Measurements from ENCODE around the gene TARP.

TARP gene

DNA sequence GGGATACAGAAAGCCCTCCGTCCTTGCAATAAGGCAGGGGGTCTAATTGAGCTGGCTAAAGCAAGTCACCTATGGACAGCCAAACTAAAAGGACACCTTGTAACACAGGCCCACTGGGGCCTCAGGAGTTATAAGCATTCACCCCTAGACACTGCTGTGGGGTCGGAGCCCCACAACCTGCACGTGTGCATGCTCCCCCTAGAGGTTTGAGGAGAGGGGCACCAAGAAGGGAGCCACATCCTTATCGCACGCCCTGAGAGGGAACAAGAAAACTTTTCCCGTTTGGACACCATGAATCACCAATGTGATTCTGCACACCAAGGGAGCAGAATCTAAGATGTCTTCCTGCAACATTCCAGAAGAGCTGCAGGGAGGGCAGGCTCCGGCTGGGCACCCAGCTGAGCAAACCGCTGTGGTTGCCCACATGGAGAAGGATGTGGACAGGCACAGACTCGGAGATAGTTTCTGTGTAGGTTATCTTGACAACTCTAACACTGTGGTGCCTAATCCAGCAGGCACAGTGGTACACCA, 17.7 kb upstream of the TARP start:
- Histone ChIP-seq H3K4me2 (ENCODE audit: low read length) (no peak overlapping the region), H2AFZ (ENCODE audit: low read depth, low read length) (no peak overlapping the region), H3K27me3 (ENCODE audit: low read depth, low read length) (0 out of 2 replicates have a peak, but pooled peaks cover 3% of the 10 kb centered on the region), H3K36me3 (replicated peaks; ENCODE audit: low read depth, low read length) (no peaks in the 10 kb centered on the region), H4K20me1 (ENCODE audit: insufficient read depth, low read length) (no peaks in the 10 kb centered on the region), H3K4me1 (ENCODE audit: low read length) (peaks cover 10% of the 10 kb centered on the region), H3K27ac (ENCODE audit: low read length) (no peak overlapping the region), H3K4me3 (ENCODE audit: low read length) (no peak overlapping the region), H3K9ac (ENCODE audit: low read length) (no peak overlapping the region), H3K9me3 (ENCODE audit: insufficient read depth, low read length) (no peaks in the 10 kb centered on the region), H3K79me2 (ENCODE audit: low read length) (no peaks in the 10 kb centered on the region)
- TF ChIP-seq EZH2phosphoT487 (IDR thresholded peaks at IDR 0.05; ENCODE audit: low read depth) = no peak
- peak; percentile 16; the same call in 1 of the 2 replicates for TF ChIP-seq CTCF (IDR thresholded peaks at IDR 0.05; ENCODE audit: low read depth, low read length)

- Histone ChIP-seq H3K4me3 (ENCODE audit: low read length) (no peak overlapping the region), H3K27ac (ENCODE audit: low read length) (no peak overlapping the region), H3K4me1 (ENCODE audit: low read length) (no peaks in the 10 kb centered on the region), H2AFZ (ENCODE audit: low read depth, low read length) (no peak overlapping the region), H3K4me2 (ENCODE audit: low read length) (no peak overlapping the region), H3K9ac (ENCODE audit: low read length) (no peak overlapping the region), H4K20me1 (ENCODE audit: insufficient read depth, low read length) (no peaks in the 10 kb centered on the region), H3K79me2 (ENCODE audit: low read length) (no peaks in the 10 kb centered on the region), H3K36me3 (replicated peaks; ENCODE audit: low read depth, low read length) (no peaks in the 10 kb centered on the region), H3K27me3 (ENCODE audit: low read depth, low read length) (peaks cover 17% of the 10 kb centered on the region; the same call in 1 of the 2 replicates), H3K9me3 (ENCODE audit: insufficient read depth, low read length) (no peaks in the 10 kb centered on the region)
- TF ChIP-seq CTCF (IDR thresholded peaks at IDR 0.05; ENCODE audit: low read depth, low read length) (no peak), EZH2phosphoT487 (IDR thresholded peaks at IDR 0.05; ENCODE audit: low read depth) (no peak)
Observed at GRCh38 chr7:38284553-38284952, 11.1 kb upstream of the TARP start.

DNA sequence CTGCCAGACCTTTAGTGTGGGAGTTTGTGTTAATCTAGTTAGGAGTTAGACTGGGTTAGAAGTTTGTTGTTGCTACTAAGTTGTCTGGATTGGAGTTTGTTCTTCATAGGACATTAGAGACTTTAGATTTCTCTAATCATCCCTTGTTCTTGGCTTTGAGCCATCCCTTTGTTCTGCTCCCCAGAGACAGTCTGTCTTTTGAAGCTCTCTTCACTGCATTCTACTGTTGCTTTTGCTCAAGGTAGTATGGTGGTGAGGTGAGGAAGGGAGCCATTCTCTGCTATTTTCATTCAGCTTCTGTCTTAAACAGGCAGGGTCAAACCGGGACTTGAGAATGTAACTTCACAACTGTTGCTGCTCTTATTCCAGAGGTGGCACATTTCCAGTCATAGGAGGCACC, 10.4 kb upstream of the TARP start:
- Histone ChIP-seq H4K20me1 (ENCODE audit: insufficient read depth, low read length) (no peaks in the 10 kb centered on the region), H3K4me2 (ENCODE audit: low read length) (no peak overlapping the region), H3K27ac (ENCODE audit: low read length) (no peak overlapping the region), H3K4me3 (ENCODE audit: low read length) (no peak overlapping the region), H3K27me3 (ENCODE audit: low read depth, low read length) (peaks cover 18% of the 10 kb centered on the region; the same call in 1 of the 2 replicates), H3K9ac (ENCODE audit: low read length) (no peak overlapping the region), H3K79me2 (ENCODE audit: low read length) (no peaks in the 10 kb centered on the region), H3K36me3 (replicated peaks; ENCODE audit: low read depth, low read length) (no peaks in the 10 kb centered on the region), H3K4me1 (ENCODE audit: low read length) (no peaks in the 10 kb centered on the region), H3K9me3 (ENCODE audit: insufficient read depth, low read length) (no peaks in the 10 kb centered on the region), H2AFZ (ENCODE audit: low read depth, low read length) (no peak overlapping the region)
- TF ChIP-seq EZH2phosphoT487 (IDR thresholded peaks at IDR 0.05; ENCODE audit: low read depth) (no peak), CTCF (IDR thresholded peaks at IDR 0.05; ENCODE audit: low read depth, low read length) (no peak)

GRCh38 chr7:38283107-38283506, 9.7 kb upstream of the TARP start:
- Histone ChIP-seq H2AFZ (ENCODE audit: low read depth, low read length) (no peak overlapping the region), H4K20me1 (ENCODE audit: insufficient read depth, low read length) (no peaks in the 10 kb centered on the region), H3K4me3 (ENCODE audit: low read length) (no peak overlapping the region), H3K9me3 (ENCODE audit: insufficient read depth, low read length) (no peaks in the 10 kb centered on the region), H3K36me3 (replicated peaks; ENCODE audit: low read depth, low read length) (no peaks in the 10 kb centered on the region), H3K27ac (ENCODE audit: low read length) (no peak overlapping the region), H3K4me2 (ENCODE audit: low read length) (no peak overlapping the region), H3K9ac (ENCODE audit: low read length) (no peak overlapping the region), H3K79me2 (ENCODE audit: low read length) (no peaks in the 10 kb centered on the region), H3K4me1 (ENCODE audit: low read length) (no peaks in the 10 kb centered on the region), H3K27me3 (ENCODE audit: low read depth, low read length) (peaks cover 23% of the 10 kb centered on the region; the same call in 1 of the 2 replicates)
- no peak for TF ChIP-seq EZH2phosphoT487 (IDR thresholded peaks at IDR 0.05; ENCODE audit: low read depth)
- no peak for TF ChIP-seq CTCF (IDR thresholded peaks at IDR 0.05; ENCODE audit: low read depth, low read length)

All from OCI-LY3 (cell line).